Right atrium auricular region (tissue), 2 donors: ENCODE measurements around the gene FBH1. TPM values are rescaled to one million over a fixed set of nuclear protein-coding genes. Genes with fewer than 3 reads are reported as not detected.
"Not testable (repeated sequence)": the region's sequence is repeated elsewhere in the genome, so short reads cannot be mapped to it uniquely, and the experiment has no call there.

Source experiments
- DNase-seq: peaks from one replicate; pipeline ENCODE4 v3.0.0-alpha.2; 2019; ENCODE audit warnings: low spot score
- H3K27ac ChIP-seq, 2 donors: fragments of 200-600 bp; sonication (generic); 1 replicate in 1 of 2; 2 replicates in 1 of 2; pipeline ENCODE4 v1.5.1; 2016 to 2019
- H3K27me3 ChIP-seq, 2 donors: fragments of 200-600 bp; sonication (generic); one replicate each; pipeline versions ENCODE4 v1.5.1 to v1.6.0; 2017 to 2019
- H3K36me3 ChIP-seq: fragments of 200-600 bp; sonication (generic); one replicate; pipeline ENCODE4 v1.5.1; 2016
- H3K4me1 ChIP-seq, 2 donors: fragments of 200-600 bp; sonication (generic); one replicate each; pipeline versions ENCODE4 v1.5.1 to v1.6.0; 2017 to 2019
- H3K4me3 ChIP-seq, 2 donors: fragments of 200-600 bp; sonication (generic); 1 replicate in 1 of 2; 2 replicates in 1 of 2; pipeline ENCODE4 v1.5.1; 2017 to 2019; ENCODE audit warnings: mild to moderate bottlenecking in 1 of 2, moderate library complexity in 1 of 2
- H3K9me3 ChIP-seq, 2 donors: fragments of 200-600 bp; sonication (generic); one replicate each; pipeline ENCODE4 v1.5.1; 2019
- CTCF ChIP-seq, 2 donors: fragments of 200-600 bp; sonication (generic); IDR thresholded peaks; one replicate each; pipeline ENCODE4 v1.5.1; 2019; ENCODE audit warnings: antibody characterized with exemption in 2 of 2
- total RNA-seq, 2 donors: library from RNA; depleted of rRNA; stranded (reverse); fragments of >200 nt; gene quantifications; one replicate each; pipeline ENCODE4 v1.1.0, GENCODE V29; 2016

FBH1 gene
- total RNA-seq, 2 donors from 2014 or later: 68.7 to 93.4 TPM

DNA sequence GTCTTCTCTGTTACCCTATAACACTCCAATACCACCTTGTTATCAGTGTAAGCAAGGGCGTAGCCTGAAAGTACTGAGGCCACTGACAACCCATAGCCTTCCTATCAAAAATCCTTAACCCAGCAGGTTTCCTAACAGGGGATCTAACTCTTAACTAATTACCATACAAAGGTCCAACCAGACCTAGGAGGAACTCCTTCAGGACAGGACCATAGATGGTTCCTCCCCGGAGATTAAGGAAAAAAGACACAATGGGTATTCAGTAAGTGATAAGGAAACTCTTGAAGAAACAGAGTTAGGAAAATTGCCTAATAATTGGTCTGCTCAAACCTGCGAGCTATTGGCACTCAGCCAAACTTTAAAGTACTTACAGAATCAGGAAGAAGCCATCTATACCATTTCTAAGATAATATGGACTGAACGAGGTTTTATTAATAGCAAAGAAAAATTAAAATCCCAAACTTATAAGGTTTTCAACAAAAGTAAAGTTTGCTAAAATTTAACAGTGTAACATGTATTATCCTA lies 22.9 kb upstream of the FBH1 start:
- H3K9me3 ChIP-seq, H3K27ac ChIP-seq, H3K27me3 ChIP-seq, H3K4me3 ChIP-seq, H3K4me1 ChIP-seq, DNase-seq, H3K36me3 ChIP-seq: not testable (repeated sequence)

- DNase-seq, H3K36me3 ChIP-seq, H3K4me1 ChIP-seq, H3K9me3 ChIP-seq, H3K27ac ChIP-seq, H3K4me3 ChIP-seq, H3K27me3 ChIP-seq: not testable (repeated sequence)
Measured at GRCh38 chr10:5868383-5868782, 21.7 kb upstream of the FBH1 start.

- Histone ChIP-seq H3K4me3 (no peak overlapping the region), H3K27ac (no peak overlapping the region), H3K9me3 (no peaks in the 10 kb centered on the region), H3K27me3 (no peaks in the 10 kb centered on the region), H3K36me3 (no peaks in the 10 kb centered on the region), H3K4me1 (no peaks in the 10 kb centered on the region)
- no peak for DNase-seq
- TF ChIP-seq CTCF (IDR thresholded peaks at IDR 0.05): no peak
Measured at GRCh38 chr10:5869156-5869555, 20.9 kb upstream of the FBH1 start.

DNA sequence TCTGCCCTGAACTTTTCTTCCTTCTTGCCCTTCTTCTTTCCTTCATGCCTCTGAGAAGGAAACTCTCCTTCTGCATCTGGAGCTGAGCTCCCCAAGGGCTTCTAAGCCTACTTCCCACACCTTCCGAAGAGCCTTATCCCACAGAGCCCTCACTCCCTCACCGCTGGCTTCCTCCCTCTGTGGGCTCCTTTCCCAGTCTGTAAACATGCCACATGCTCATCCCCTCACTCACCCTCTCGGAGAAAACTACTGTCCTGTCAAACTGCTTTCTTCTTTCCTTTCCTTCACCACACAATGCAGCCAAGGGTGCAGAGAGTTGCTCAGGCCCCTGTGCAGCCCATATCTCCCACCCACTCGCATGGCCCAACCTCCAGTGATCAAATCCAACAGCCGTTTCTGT lies 18.4 kb upstream of the FBH1 start:
- peaks cover 7% of the 10 kb centered on the region for H3K36me3 ChIP-seq
- no peak overlapping the region for H3K27ac ChIP-seq
- no peak for TF ChIP-seq CTCF (IDR thresholded peaks at IDR 0.05)
- no peak for DNase-seq
- H3K4me1 ChIP-seq: no peaks in the 10 kb centered on the region
- H3K9me3 ChIP-seq: no peaks in the 10 kb centered on the region
- no peaks in the 10 kb centered on the region for H3K27me3 ChIP-seq
- H3K4me3 ChIP-seq: no peak overlapping the region

DNA sequence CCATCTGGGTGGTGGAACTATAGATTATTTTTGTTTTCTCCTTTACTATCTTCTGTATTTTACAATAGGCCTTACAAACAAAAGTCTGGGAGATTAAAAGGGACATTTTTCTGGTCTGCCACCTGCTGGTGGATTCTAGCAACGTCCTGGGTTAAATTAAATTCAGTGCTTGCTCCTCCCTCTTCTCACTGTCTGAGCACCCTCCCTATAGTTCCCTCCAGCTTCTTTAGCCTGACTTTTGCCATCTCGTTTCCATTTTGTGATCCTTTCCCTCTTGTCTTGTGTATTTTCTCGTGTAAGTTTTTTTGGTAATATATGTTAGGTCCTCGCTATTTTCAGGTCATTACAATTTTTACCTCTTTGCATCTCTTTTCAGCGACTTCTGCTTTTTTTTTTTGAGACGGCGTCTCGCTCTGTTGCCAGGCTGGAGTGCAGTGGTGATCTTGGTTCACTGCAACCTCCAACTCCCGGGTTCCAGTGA lies 16.5 kb upstream of the FBH1 start:
- Histone ChIP-seq H3K4me3 (no peak overlapping the region), H3K27me3 (no peaks in the 10 kb centered on the region), H3K27ac (no peak overlapping the region), H3K4me1 (no peaks in the 10 kb centered on the region), H3K36me3 (peaks cover 23% of the 10 kb centered on the region), H3K9me3 (no peaks in the 10 kb centered on the region)
- peak; percentile 53 to 86 for TF ChIP-seq CTCF (IDR thresholded peaks at IDR 0.05)
- peak; percentile 75 for DNase-seq

- Histone ChIP-seq H3K27ac (no peak overlapping the region), H3K36me3 (peaks cover 33% of the 10 kb centered on the region)
Measured at GRCh38 chr10:5876181-5876768, 13.8 kb upstream of the FBH1 start.

DNA sequence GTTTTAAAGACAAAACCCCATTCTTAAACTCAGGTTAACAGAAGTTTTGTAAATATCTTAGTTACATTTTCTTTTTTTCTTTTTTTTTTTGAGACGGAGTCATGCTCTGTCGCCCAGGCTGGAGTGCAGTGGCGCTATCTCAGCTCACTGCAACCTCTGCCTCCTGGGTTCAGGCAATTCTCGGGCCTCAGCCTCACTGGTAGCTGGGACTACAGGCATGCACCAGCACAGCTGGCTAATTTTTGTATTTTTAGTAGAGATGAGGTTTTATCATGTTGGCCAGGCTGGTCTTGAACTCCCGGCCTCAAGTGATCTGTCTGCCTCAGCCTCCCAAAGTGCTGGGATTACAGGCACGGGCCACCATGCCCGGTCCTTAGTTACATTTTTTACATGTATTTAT lies 13.0 kb upstream of the FBH1 start:
- H3K27ac ChIP-seq: not testable (repeated sequence)
- H3K36me3 ChIP-seq: peaks cover 38% of the 10 kb centered on the region

More at GRCh38 chr10:5876181-5876768, 13.8 kb upstream of the FBH1 start:
- H3K9me3 ChIP-seq: no peaks in the 10 kb centered on the region
- H3K4me1 ChIP-seq: no peaks in the 10 kb centered on the region
- no peak for TF ChIP-seq CTCF (IDR thresholded peaks at IDR 0.05)
- no peaks in the 10 kb centered on the region for H3K27me3 ChIP-seq
- DNase-seq: no peak
- H3K4me3 ChIP-seq: no peak overlapping the region

More for the DNA sequence above, 13.0 kb upstream of the FBH1 start:
- DNase-seq, H3K27me3 ChIP-seq, H3K4me3 ChIP-seq, H3K4me1 ChIP-seq, H3K9me3 ChIP-seq: not testable (repeated sequence)
